ENCODE results near the gene EML1. TPM values are rescaled to one million over a fixed set of nuclear protein-coding genes. Genes with fewer than 3 reads are reported as not detected.

EML1 gene
- total and polyA plus RNA-seq, 2 of the 13 experiments (the other 11 are each of a cell fraction or from before 2014, with no cell fraction given) = 0.59 to 1.7 TPM

- TF ChIP-seq SALL1 (CRISPR knock-in tag; IDR thresholded peaks at IDR 0.05) (no peak), ZNF263 (CRISPR knock-in tag; IDR thresholded peaks at IDR 0.05) (0 out of 2 replicates have a peak, but pooled peaks have one; percentile 42), NFRKB (IDR thresholded peaks at IDR 0.05) (no peak)
Observed at GRCh38 chr14:99966912-99967311, 173.7 kb downstream of the EML1 start (continued).

- POLR2A ChIA-PET = no interaction called here
- CTCF ChIA-PET (ENCODE audit: low intra/inter-chr PET ratio, low total read pairs) = no interaction called here
Observed at GRCh38 chr14:99968191-99968920, 175.1 kb downstream of the EML1 start.

More at GRCh38 chr14:99968191-99968920, 175.1 kb downstream of the EML1 start:
- no peak overlapping the region for H2AFZ ChIP-seq (ENCODE audit: low read length)
- no peaks in the 10 kb centered on the region for H3K9me3 ChIP-seq (ENCODE audit: low read length)
- H3K79me2 ChIP-seq (ENCODE audit: insufficient read depth, low read length) = peaks cover 12% of the 10 kb centered on the region
- FAIRE-seq = no peak
- TF ChIP-seq PRDM15 (CRISPR knock-in tag; IDR thresholded peaks at IDR 0.05) = 0 out of 2 replicates have a peak, but pooled peaks have one; percentile 59
- no peak for TF ChIP-seq DPF2 (CRISPR knock-in tag; IDR thresholded peaks at IDR 0.05; ENCODE audit: borderline replicate concordance, low read depth)
- in situ Hi-C loops (cut with HindIII; ENCODE audit: extremely low pct_ligation_motif_present, low pct_unique_long_range_greater_than_20kb) = no loop called here
- BruUV-seq (replicated peaks) = no TSS peak
- peaks cover 0 to 40% of the 10 kb centered on the region in 2 experiments; a peak in 4 of 5 replicates for H3K27me3 ChIP-seq (ENCODE audit: control insufficient read depth in 1 of 2, insufficient read depth in 2 of 2, low read length in 2 of 2)
- H4K20me1 ChIP-seq (ENCODE audit: insufficient read depth, low read length) = no peaks in the 10 kb centered on the region
- no peaks in the 10 kb centered on the region for H3K36me3 ChIP-seq (replicated peaks in 1 of 2; ENCODE audit: control insufficient read depth in 1 of 2, insufficient read depth in 2 of 2, low read length in 2 of 2)
- ATAC-seq = no peak
- H3K9ac ChIP-seq (ENCODE audit: insufficient read depth, low read depth, low read length) = no peak overlapping the region
- H3K27ac ChIP-seq (ENCODE audit: extremely low read length, insufficient read depth, low read length) = no peak overlapping the region
- H3K4me3 ChIP-seq (replicated peaks in 1 of 3; ENCODE audit: insufficient read depth in 1 of 3, low read depth in 2 of 3, low read length in 3 of 3) = no peak overlapping the region
- intact Hi-C loops (cut with micrococcal nuclease; ENCODE audit: unreplicated experiment) = no loop called here
- H3K4me1 ChIP-seq (ENCODE audit: insufficient read depth, low read length) = peaks cover 57% of the 10 kb centered on the region
- no peak overlapping the region for H3K4me2 ChIP-seq (ENCODE audit: low read depth, low read length)
- DNase-seq (ENCODE audit: low spot score) = no peak
- 62% methylated on average over 11 of the region's 11 CpGs for WGBS (ENCODE audit: low lambda C conversion rate)
